Gastrocnemius medialis (tissue), 4 donors: ENCODE results near the gene CRHR1. TPM values are rescaled to one million over a fixed set of nuclear protein-coding genes. Genes with fewer than 3 reads are reported as not detected.

Experiments
- ATAC-seq, 2 donors: fragments of 150-250 bp; one replicate each; pipeline ENCODE4 v1.9.1; 2016
- DNase-seq, 2 donors: peaks; one replicate each; pipeline ENCODE4 v3.0.0-alpha.2; 2019
- H3K27ac ChIP-seq, 4 donors: fragments of 200-600 bp; sonication (generic); 1 replicate in 1 of 4; 2 replicates in 3 of 4; pipeline ENCODE4 v1.5.1; 2016 to 2018; ENCODE audit warnings: mild to moderate bottlenecking in 2 of 4, moderate library complexity in 1 of 4
- H3K27me3 ChIP-seq, 3 donors: fragments of 200-600 bp; sonication (generic) in 2 of 3; 1 replicate in 1 of 3; 2 replicates in 2 of 3; pipeline versions ENCODE4 v1.5.1 to v1.6.0; 2016 to 2019; ENCODE audit warnings: mild to moderate bottlenecking in 1 of 3, moderate library complexity in 1 of 3
- H3K36me3 ChIP-seq, 2 donors: fragments of 200-600 bp; sonication (generic) in 1 of 2; one replicate each; pipeline ENCODE4 v1.5.1; 2017 to 2018
- H3K4me1 ChIP-seq, 2 donors: fragments of 200-600 bp; sonication (generic) in 1 of 2; one replicate each; pipeline ENCODE4 v1.5.1; 2016 to 2017; ENCODE audit warnings: mild to moderate bottlenecking in 2 of 2
- H3K4me3 ChIP-seq, 4 donors: fragments of 200-600 bp; sonication (generic) in 3 of 4; 1 replicate in 1 of 4; 2 replicates in 3 of 4; pipeline ENCODE4 v1.5.1; 2016 to 2019; ENCODE audit warnings: mild to moderate bottlenecking in 2 of 4
- H3K9me3 ChIP-seq, 3 donors: fragments of 200-600 bp; sonication (generic) in 2 of 3; 1 replicate in 1 of 3; 2 replicates in 2 of 3; pipeline ENCODE4 v1.5.1; 2016 to 2019
- POLR2A ChIP-seq, 2 donors: fragments of 450-650 bp; IDR thresholded peaks; one replicate each; pipeline ENCODE4 v1.6.1; 2017; ENCODE audit warnings: antibody characterized with exemption in 2 of 2, mild to moderate bottlenecking in 2 of 2, moderate library complexity in 2 of 2
- in situ Hi-C, 4 donors: fragments of 200-750 bp; cut with MboI; loops; one replicate each; pipeline versions ENCODE4 v1.15.0 to v1.8.0; 2017; ENCODE audit warnings: low sequenced_read_pairs in 4 of 4
- intact Hi-C: fragments of 100-400 bp; cut with DNase I; formaldehyde crosslinking; loops from one replicate; pipeline ENCODE4 v1.15.1; 2023; ENCODE audit warnings: low total_unique reads
- total RNA-seq, 4 donors: library from RNA; depleted of rRNA; stranded (reverse); fragments of >200 nt; gene quantifications; one replicate each; pipeline versions ENCODE4 v1.1.0 to v1.2.3, GENCODE V29; 2016
- TF ChIP-seq, protein P1 (sequence below), 5 experiments: fragments of 450-650 bp in 3 of 5; fragments of 200-600 bp in 2 of 5; sonication (generic) in 2 of 5; IDR thresholded peaks in 4 of 5; conservative IDR thresholded peaks in 1 of 5; 1 replicate in 4 of 5; 2 replicates in 1 of 5; pipeline ENCODE4 v1.5.1; 2016 to 2019; ENCODE audit warnings: antibody characterized with exemption in 5 of 5, mild to moderate bottlenecking in 3 of 5, moderate library complexity in 3 of 5

CRHR1 gene
- not detected for total RNA-seq

DNA sequence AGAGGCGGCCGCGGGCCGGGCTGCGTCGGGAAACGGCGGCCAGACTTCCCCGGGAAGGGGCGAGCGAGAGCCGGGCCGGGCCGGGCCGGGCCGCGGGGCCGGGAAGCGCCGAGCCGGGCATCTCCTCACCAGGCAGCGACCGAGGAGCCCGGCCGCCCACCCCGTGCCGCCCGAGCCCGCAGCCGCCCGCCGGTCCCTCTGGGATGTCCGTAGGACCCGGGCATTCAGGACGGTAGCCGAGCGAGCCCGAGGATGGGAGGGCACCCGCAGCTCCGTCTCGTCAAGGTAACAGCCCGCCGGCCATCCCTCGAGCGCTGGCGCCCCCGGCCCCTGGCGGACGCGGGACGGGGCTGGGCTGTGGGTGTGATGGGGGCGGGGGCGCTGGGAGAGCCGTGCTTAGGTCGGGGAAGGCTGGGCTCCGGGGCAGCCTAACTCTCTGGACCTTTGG, at the start of gene CRHR1:
Gene CRHR1, plus strand, starts transcription at position 28 of the 448 bp plus-strand sequence. Its CDS starts 225 bp downstream, at position 253.
- Histone ChIP-seq H3K36me3 (no peaks in the 10 kb centered on the region), H3K27me3 (peaks cover 26 to 37% (median 36%) of the 10 kb centered on the region in 3 donors), H3K4me3 (peak within 1 kb of the TSS; percentile 55 to 65 (median 58)), H3K4me1 (peaks cover 9 to 19% of the 10 kb centered on the region in 2 donors), H3K9me3 (no peaks in the 10 kb centered on the region), H3K27ac (no peak within 1 kb of the TSS)
- intact Hi-C loops (no loop called here), in situ Hi-C loops (no loop called here)
- ATAC-seq (no peak), DNase-seq (no peak)
- TF ChIP-seq, protein P1, sequence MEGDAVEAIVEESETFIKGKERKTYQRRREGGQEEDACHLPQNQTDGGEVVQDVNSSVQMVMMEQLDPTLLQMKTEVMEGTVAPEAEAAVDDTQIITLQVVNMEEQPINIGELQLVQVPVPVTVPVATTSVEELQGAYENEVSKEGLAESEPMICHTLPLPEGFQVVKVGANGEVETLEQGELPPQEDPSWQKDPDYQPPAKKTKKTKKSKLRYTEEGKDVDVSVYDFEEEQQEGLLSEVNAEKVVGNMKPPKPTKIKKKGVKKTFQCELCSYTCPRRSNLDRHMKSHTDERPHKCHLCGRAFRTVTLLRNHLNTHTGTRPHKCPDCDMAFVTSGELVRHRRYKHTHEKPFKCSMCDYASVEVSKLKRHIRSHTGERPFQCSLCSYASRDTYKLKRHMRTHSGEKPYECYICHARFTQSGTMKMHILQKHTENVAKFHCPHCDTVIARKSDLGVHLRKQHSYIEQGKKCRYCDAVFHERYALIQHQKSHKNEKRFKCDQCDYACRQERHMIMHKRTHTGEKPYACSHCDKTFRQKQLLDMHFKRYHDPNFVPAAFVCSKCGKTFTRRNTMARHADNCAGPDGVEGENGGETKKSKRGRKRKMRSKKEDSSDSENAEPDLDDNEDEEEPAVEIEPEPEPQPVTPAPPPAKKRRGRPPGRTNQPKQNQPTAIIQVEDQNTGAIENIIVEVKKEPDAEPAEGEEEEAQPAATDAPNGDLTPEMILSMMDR (IDR thresholded peaks at IDR 0.05 in 4 of 5, conservative IDR thresholded peaks at IDR 0.05 in 1 of 5) = no peak
- no peak for TF ChIP-seq POLR2A (IDR thresholded peaks at IDR 0.05)

GRCh38 chr17:45734598-45734997, 49.5 kb upstream of the CRHR1 start:
- Histone ChIP-seq H3K4me1 (peaks cover 4 to 7% of the 10 kb centered on the region in 2 donors), H3K27me3 (no peaks in the 10 kb centered on the region), H3K27ac (no peak overlapping the region), H3K36me3 (no peaks in the 10 kb centered on the region), H3K9me3 (peaks cover 0 to 9% (median 0%) of the 10 kb centered on the region in 3 donors), H3K4me3 (no peak overlapping the region)
- in situ Hi-C loops = no loop called here
- intact Hi-C loops = no loop called here
- DNase-seq (no peak), ATAC-seq (no peak)
- TF ChIP-seq, protein P1 (IDR thresholded peaks at IDR 0.05 in 4 of 5, conservative IDR thresholded peaks at IDR 0.05 in 1 of 5) = no peak
- TF ChIP-seq POLR2A (IDR thresholded peaks at IDR 0.05) = no peak

DNA sequence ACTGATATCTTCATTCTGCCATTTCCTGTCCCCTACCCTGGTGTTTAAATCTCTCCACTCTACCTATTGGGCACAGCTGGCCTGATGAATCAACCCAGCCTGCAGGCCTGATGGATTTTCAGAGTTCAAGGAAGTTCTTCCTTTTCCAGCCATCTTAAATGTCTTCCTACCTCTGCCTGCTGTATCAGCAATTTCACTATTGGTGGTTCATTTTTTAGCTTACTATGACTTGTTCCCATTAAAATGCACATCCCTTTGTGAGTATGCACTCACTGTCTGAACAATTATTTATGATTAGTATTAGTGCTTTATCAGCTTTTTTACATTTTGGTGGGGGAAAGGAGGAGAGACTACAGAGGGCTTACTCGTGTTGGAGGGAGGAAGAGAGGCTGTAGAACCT, 48.6 kb upstream of the CRHR1 start:
- no peaks in the 10 kb centered on the region for H3K27me3 ChIP-seq
- no peak overlapping the region for H3K4me3 ChIP-seq
- H3K9me3 ChIP-seq = peaks cover 0 to 9% (median 0%) of the 10 kb centered on the region in 3 donors
- H3K27ac ChIP-seq = no peak overlapping the region
- no peak for DNase-seq
- H3K36me3 ChIP-seq = no peaks in the 10 kb centered on the region
- TF ChIP-seq, protein P1 (IDR thresholded peaks at IDR 0.05 in 4 of 5, conservative IDR thresholded peaks at IDR 0.05 in 1 of 5) = no peak
- no peak for TF ChIP-seq POLR2A (IDR thresholded peaks at IDR 0.05)
- intact Hi-C loops = no loop called here
- H3K4me1 ChIP-seq = peaks cover 13 to 15% of the 10 kb centered on the region in 2 donors
- no peak for ATAC-seq
- in situ Hi-C loops = no loop called here

DNA sequence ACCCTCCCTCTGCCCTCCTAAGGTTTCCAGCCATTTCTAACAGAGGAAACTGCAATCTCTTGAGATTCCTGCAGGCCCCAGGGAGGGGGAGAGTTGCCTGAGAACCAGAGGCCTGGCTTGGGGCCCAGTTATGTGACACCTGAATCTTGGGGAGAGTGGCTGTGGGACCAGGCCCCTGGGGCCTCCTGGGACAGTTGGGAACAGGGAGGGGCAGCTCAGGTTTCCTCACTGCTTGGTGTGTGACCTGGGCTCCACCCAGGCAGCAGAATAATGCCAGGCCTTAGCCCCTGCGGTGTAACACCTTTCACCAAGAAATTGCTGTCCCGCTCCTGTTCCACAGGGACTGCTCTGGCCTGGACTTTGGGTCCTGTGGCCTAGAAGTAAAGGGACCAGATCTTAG, 44.3 kb upstream of the CRHR1 start:
- DNase-seq (peak; percentile 82 to 91), ATAC-seq (peak; percentile 65 to 78)
- Histone ChIP-seq H3K9me3 (no peaks in the 10 kb centered on the region), H3K27me3 (no peaks in the 10 kb centered on the region), H3K4me3 (no peak overlapping the region), H3K27ac (peak overlapping the region; percentile 73 to 88 (median 80)), H3K4me1 (peaks cover 21 to 25% of the 10 kb centered on the region in 2 donors), H3K36me3 (no peaks in the 10 kb centered on the region)
- intact Hi-C loops = no loop called here
- TF ChIP-seq, protein P1 (IDR thresholded peaks at IDR 0.05 in 4 of 5, conservative IDR thresholded peaks at IDR 0.05 in 1 of 5) = no peak
- no peak for TF ChIP-seq POLR2A (IDR thresholded peaks at IDR 0.05)
- in situ Hi-C loops = no loop called here
